ENCODE measurements around the gene PSMC4. TPM values are rescaled to one million over a fixed set of nuclear protein-coding genes. Genes with fewer than 3 reads are reported as not detected.

Gene PSMC4
- total RNA-seq, 1 donor from 2014 or later, result 101 TPM

DNA sequence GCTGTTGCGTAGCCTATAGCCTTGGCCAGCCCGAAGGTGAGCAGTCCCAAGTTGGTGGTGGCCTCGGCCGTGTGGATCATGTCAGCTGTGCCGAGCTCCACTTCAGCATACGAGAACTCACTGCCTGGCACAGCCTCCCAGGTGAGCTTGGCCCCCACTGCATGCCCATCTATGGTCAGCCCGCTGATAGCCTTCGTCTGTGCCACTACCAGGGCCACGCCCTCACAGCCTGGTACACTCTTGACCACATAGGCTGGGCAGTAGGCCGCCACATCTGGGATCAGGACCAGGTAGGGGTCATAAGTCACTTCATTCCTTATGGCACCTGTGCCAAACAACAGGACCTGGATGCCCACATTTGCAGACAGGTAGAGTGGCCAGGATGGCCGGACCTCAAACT is 43.9 kb upstream of the PSMC4 start:
- no peak for DNase-seq (ENCODE audit: low spot score)
- no peak overlapping the region for H3K27ac Mint-ChIP-seq (ENCODE audit: unreplicated experiment)
- H3K36me3 Mint-ChIP-seq (ENCODE audit: low read depth, unreplicated experiment), result no peaks in the 10 kb centered on the region
- no peaks in the 10 kb centered on the region for H3K9me3 Mint-ChIP-seq (ENCODE audit: unreplicated experiment)
- no peak overlapping the region for H3K4me3 Mint-ChIP-seq (ENCODE audit: unreplicated experiment)
- no peaks in the 10 kb centered on the region for H3K4me1 Mint-ChIP-seq (ENCODE audit: unreplicated experiment)
- no peak for TF ChIP-seq CTCF (IDR thresholded peaks at IDR 0.05; ENCODE audit: unreplicated experiment)
- H3K27me3 Mint-ChIP-seq (ENCODE audit: unreplicated experiment), result peaks cover 2% of the 10 kb centered on the region

DNA sequence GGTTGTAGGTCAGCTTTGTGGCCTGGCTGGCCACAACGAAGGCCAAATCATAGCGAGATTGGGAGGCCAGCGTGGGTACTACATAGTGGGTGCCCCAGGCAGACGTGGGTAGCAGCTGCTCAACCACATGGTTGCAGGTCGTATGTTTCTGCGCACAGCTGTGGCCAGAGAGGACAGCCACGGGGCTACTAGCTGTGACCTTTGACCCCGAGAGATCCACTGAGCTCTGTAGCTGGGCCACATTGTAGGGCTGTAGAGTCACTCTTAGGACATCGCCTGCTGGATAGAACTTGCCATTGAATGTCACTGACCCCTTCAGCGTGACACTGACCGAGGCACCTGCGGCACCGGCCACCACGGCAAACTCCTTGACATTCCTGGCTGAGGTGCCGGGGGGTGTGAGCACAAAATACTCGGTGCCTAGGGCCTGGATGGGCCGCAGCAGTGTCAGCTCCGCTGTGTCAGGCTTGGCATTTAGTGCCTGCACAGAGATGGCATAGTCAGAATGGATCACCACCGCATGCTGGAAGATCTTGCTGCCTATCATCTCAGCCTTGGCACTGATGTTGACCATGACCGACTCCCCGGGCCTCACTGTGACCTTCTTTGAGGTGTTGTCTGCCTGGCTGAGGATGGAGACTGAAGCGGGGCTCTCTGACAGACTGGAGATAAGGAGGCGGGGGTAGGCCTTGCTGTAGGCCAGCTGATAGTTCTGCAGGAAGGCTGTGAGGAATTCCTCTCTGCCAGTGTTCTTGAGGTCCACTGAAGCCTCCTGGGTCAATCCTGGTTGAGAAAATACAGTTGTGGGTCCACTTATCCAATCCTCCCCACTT is 43.2 kb upstream of the PSMC4 start:
- Mint-ChIP-seq H3K4me3 (ENCODE audit: unreplicated experiment) (no peak overlapping the region), H3K9me3 (ENCODE audit: unreplicated experiment) (no peaks in the 10 kb centered on the region)

GRCh38 chr19:39928357-39928725 is 42.6 kb upstream of the PSMC4 start:
- TF ChIP-seq CTCF (IDR thresholded peaks at IDR 0.05; ENCODE audit: unreplicated experiment), result no peak
- peaks cover 2% of the 10 kb centered on the region for H3K27me3 Mint-ChIP-seq (ENCODE audit: unreplicated experiment)
- H3K4me3 Mint-ChIP-seq (ENCODE audit: unreplicated experiment), result no peak overlapping the region

More for the DNA sequence above, 43.2 kb upstream of the PSMC4 start:
- no peaks in the 10 kb centered on the region for H3K36me3 Mint-ChIP-seq (ENCODE audit: low read depth, unreplicated experiment)
- no peak for TF ChIP-seq CTCF (IDR thresholded peaks at IDR 0.05; ENCODE audit: unreplicated experiment)
- H3K27ac Mint-ChIP-seq (ENCODE audit: unreplicated experiment), result no peak overlapping the region
- no peak for DNase-seq (ENCODE audit: low spot score)
- peaks cover 2% of the 10 kb centered on the region for H3K27me3 Mint-ChIP-seq (ENCODE audit: unreplicated experiment)
- H3K4me1 Mint-ChIP-seq (ENCODE audit: unreplicated experiment), result no peaks in the 10 kb centered on the region

GRCh38 chr19:39929750-39930149 is 41.2 kb upstream of the PSMC4 start:
- no peaks in the 10 kb centered on the region for H3K9me3 Mint-ChIP-seq (ENCODE audit: unreplicated experiment)
- H3K4me1 Mint-ChIP-seq (ENCODE audit: unreplicated experiment), result no peaks in the 10 kb centered on the region
- H3K36me3 Mint-ChIP-seq (ENCODE audit: low read depth, unreplicated experiment), result no peaks in the 10 kb centered on the region
- no peak for DNase-seq (ENCODE audit: low spot score)
- no peak overlapping the region for H3K4me3 Mint-ChIP-seq (ENCODE audit: unreplicated experiment)
- no peak for TF ChIP-seq CTCF (IDR thresholded peaks at IDR 0.05; ENCODE audit: unreplicated experiment)
- H3K27ac Mint-ChIP-seq (ENCODE audit: unreplicated experiment), result no peak overlapping the region
- H3K27me3 Mint-ChIP-seq (ENCODE audit: unreplicated experiment), result peaks cover 5% of the 10 kb centered on the region

More at GRCh38 chr19:39928357-39928725, 42.6 kb upstream of the PSMC4 start:
- no peaks in the 10 kb centered on the region for H3K4me1 Mint-ChIP-seq (ENCODE audit: unreplicated experiment)
- no peak for DNase-seq (ENCODE audit: low spot score)
- H3K36me3 Mint-ChIP-seq (ENCODE audit: low read depth, unreplicated experiment), result no peaks in the 10 kb centered on the region
- H3K9me3 Mint-ChIP-seq (ENCODE audit: unreplicated experiment), result no peaks in the 10 kb centered on the region
- no peak overlapping the region for H3K27ac Mint-ChIP-seq (ENCODE audit: unreplicated experiment)

DNA sequence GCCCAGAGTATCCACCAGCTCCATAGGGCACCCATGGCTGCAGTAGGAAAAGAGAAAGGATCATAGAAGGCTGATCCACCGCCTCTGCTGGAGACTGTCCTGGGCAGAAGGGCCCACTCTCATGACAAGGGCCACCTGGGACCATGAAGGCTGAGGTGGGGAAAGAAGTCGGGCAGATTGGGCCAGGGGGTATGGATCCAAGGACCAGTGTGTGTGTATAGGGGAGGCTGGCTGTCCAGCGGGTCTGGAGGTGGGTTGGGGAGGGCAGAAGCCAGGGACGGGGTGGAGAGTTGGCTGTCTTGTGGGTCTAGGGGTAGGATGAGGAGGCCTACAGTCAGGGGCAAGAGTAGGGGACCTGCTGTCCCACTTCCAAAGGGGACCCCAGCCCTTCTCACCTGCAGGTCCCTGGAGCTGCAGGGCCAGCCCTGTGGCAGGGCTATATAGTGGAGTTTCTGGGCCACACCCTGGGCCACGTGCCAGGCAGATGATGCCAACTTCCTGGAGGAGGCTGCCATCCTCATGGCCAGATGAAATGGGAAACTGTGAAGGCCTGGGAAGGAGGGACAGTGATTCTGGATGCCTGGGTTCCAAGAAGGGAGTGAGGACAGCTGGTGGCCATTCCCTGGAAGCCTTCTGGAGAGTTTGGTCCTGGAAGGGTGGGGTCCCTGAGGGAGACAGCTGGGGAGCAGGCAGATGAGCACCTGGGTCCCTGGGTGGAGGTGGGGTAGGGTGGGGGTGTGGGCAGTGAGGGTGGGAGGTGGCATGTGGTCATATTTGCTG is 36.2 kb upstream of the PSMC4 start, which contains the start of gene FCGBP:
Gene FCGBP, minus strand, starts transcription at position 51 of the 780 bp plus-strand sequence.
- peaks cover 18% of the 10 kb centered on the region for H3K4me1 Mint-ChIP-seq (ENCODE audit: unreplicated experiment)
- peaks cover 6% of the 10 kb centered on the region for H3K27me3 Mint-ChIP-seq (ENCODE audit: unreplicated experiment)
- H3K4me3 Mint-ChIP-seq (ENCODE audit: unreplicated experiment), result no peak within 1 kb of the TSS
- no peaks in the 10 kb centered on the region for H3K36me3 Mint-ChIP-seq (ENCODE audit: low read depth, unreplicated experiment)
- DNase-seq (ENCODE audit: low spot score), result no peak
- no peak within 1 kb of the TSS for H3K27ac Mint-ChIP-seq (ENCODE audit: unreplicated experiment)
- no peaks in the 10 kb centered on the region for H3K9me3 Mint-ChIP-seq (ENCODE audit: unreplicated experiment)
- no peak for TF ChIP-seq CTCF (IDR thresholded peaks at IDR 0.05; ENCODE audit: unreplicated experiment)
